ENCODE data around the gene D2HGDH.
"Not testable (repeated sequence)": the region's sequence is repeated elsewhere in the genome, so short reads cannot be mapped to it uniquely, and the experiment has no call there.

Gene D2HGDH

DNA sequence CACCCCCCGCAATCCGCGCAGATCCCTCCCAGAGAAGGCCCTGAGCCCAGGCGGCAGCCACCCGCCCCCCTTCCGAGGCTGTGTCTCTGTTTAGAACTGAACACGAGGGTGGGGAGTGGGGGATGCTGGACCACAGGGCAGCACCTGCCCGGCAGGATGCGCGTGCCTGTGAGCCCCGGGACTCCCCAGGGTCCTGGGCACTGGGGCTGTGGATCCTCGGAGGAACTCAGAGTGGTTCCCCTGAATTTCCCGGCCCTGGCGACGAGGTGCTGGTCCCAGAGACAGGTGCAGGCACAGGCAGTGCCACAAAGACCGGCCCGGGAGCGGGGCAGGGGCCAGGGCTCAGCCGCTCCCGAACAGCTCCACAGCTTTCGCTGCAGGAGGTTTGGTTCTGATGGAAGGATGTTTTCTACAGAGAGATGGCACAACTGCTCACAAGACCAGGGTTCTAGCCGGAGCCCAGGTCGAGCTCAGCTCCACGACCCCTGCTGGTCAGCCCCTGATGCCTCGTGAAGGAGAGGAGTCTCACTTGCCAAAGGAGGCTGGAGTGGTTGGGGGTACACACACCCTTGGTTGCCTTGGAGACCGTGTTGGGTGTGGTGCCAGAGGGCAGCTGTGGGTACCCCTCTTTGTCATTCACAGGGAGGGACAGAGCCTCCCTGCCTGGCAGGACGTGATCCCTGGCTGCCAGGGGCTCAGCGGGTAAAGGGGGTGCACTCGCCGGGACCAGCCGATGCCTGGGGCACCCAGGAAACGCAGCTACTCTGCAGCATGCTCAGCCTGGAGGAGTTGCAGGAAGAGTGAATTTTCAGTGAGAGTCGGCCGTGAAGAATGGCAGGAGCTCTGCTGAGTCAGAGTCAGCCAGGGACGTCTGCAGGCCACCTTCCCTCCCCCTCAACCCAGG is 70.1 kb downstream of the D2HGDH start:
- no peak overlapping the region for H3K4me3 ChIP-seq (ENCODE audit: low read length)
- TF ChIP-seq, protein P1, sequence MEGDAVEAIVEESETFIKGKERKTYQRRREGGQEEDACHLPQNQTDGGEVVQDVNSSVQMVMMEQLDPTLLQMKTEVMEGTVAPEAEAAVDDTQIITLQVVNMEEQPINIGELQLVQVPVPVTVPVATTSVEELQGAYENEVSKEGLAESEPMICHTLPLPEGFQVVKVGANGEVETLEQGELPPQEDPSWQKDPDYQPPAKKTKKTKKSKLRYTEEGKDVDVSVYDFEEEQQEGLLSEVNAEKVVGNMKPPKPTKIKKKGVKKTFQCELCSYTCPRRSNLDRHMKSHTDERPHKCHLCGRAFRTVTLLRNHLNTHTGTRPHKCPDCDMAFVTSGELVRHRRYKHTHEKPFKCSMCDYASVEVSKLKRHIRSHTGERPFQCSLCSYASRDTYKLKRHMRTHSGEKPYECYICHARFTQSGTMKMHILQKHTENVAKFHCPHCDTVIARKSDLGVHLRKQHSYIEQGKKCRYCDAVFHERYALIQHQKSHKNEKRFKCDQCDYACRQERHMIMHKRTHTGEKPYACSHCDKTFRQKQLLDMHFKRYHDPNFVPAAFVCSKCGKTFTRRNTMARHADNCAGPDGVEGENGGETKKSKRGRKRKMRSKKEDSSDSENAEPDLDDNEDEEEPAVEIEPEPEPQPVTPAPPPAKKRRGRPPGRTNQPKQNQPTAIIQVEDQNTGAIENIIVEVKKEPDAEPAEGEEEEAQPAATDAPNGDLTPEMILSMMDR (conservative IDR thresholded peaks at IDR 0.05; ENCODE audit: low read length), result no peak
- peak; percentile 8 for DNase-seq (ENCODE audit: low read depth)

DNA sequence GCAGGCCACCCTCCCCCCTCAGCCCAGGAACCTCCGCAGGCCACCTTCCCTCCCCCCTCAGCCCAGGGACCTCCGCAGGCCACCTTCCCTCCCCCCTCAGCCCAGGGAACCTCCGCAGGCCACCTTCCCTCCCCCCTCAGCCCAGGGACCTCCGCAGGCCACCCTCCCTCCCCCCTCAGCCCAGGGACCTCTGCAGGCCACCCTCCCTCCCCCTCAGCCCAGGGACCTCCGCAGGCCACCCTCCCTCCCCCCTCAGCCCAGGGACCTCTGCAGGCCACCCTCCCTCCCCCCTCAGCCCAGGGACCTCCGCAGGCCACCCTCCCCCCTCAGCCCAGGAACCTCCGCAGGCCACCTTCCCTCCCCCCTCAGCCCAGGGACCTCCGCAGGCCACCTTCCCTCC is 71.8 kb downstream of the D2HGDH start:
- not testable (repeated sequence) for H3K4me3 ChIP-seq (ENCODE audit: low read length); DNase-seq (ENCODE audit: low read depth)

DNA sequence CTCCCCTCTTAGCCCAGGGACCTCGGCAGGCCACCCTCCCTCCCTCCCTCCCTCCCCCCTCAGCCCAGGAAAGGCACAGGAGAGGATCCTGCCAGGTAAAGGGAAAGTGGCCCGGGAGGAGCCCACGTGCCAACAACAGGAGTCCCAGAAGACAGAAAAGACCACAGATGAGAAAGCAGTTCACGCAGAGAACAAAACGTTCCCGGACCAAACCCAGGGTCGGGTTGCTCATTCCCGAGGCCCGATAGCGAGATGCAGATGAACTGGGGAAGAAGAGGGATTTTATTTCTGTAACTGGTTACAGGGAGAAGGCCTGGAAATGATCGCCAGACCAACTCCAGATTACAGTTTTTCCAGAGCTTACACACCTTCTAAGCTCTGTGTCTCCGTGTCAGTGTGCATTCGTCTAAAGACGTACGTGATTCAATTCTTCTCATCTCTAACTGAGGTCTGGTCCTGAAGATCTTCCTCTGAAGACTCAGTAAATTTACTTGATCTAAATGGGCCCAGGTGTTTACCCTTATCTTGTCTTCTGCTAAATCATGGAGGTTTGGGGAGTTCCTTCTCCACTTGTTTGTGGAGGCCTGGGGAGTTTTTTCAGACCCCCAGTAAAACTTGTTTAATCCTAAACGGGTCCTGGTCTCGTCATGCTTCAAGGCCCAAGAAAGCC is 73.8 kb downstream of the D2HGDH start:
- DNase-seq (ENCODE audit: low read depth), result no peak
- TF ChIP-seq, protein P1 (conservative IDR thresholded peaks at IDR 0.05; ENCODE audit: low read length), result no peak
- H3K4me3 ChIP-seq (ENCODE audit: low read length), result no peak overlapping the region

DNA sequence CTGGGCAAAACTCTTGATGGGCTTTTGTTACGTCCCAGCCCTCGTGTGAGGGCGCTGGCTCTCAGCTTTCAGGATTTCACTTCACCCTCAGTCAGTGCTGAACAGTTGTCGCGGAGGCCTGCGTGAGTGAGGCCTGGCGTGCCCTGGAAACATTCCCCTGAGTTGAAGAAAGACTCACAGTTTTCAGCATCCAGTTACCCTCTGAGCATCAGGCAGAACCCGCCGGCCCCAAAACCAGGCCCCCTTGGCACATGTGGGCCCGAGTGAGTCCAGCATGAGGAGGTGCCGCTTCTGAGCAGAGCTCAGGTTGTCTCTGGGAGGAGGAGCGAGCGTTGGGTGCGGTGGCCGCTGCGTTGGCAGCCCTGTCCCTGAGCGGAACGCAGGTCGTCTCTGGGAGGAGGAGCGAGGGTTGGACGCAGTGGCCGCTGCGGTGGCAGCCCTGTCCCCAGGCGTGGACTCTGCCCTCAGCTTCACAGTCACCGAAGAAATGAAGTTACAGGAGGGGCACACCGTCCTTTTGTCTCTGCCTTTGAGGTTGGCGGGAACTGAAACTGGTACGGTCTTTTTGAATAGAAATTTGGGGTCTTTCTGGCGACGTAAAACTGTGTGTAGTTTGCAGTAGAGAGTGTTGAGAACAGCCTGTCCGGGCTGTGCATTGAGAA is 74.4 kb downstream of the D2HGDH start, which contains the start of gene NEU4:
NEU4 (plus strand) TSS at position 473 of the 662 bp plus-strand sequence. CDS start 5,292 bp downstream, outside the sequence.
- TF ChIP-seq, protein P1 (conservative IDR thresholded peaks at IDR 0.05; ENCODE audit: low read length), result no peak
- H3K4me3 ChIP-seq (ENCODE audit: low read length), result no peak within 1 kb of the TSS
- no peak for DNase-seq (ENCODE audit: low read depth)

DNA sequence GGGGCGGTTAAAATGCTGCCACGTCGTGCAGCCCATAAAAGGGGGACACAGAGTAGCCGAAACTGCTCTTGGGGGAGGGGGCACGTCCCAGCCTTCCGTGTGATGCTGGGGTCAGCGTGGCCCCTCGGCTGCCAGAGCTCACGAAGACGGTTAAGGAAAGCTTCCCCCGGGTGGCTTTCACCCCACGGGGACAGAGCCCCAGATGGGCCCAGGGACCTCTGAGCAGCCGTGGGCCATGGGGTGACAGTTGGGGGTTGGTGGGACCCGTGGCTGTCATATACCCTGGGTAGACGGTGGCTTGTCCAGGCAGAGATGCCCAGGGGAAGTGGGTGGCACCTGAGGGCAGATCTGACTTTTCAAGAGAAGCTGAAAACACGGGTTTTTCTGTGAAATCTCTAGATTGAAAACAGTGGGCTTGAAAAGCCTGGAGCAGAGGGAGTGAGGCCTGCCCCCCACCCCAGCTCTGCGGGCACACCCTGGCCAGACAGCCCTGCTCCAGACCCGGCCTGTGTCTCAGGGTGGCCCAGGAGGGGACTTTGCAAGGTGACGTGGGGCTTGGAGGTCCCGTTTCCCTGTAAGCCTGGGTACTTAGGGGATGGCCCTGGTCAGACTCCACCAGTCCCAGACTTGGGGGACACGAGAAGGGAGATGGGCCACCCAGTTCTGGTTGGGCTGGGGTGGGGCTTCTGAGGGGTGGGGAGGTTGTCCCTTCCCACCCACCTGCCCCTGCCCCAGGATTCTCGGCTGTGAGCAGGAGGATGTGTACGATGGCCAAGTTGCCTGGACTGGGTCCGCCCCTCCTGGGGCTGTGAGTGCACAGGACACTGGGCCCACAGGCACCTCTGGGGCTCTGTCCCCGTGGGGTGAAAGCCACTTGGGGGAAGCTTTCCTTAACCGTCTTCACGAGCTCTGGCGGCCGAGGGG is 75.2 kb downstream of the D2HGDH start:
- no peak for DNase-seq (ENCODE audit: low read depth)
- TF ChIP-seq, protein P1 (conservative IDR thresholded peaks at IDR 0.05; ENCODE audit: low read length), result no peak
- H3K4me3 ChIP-seq (ENCODE audit: low read length), result no peak overlapping the region

DNA sequence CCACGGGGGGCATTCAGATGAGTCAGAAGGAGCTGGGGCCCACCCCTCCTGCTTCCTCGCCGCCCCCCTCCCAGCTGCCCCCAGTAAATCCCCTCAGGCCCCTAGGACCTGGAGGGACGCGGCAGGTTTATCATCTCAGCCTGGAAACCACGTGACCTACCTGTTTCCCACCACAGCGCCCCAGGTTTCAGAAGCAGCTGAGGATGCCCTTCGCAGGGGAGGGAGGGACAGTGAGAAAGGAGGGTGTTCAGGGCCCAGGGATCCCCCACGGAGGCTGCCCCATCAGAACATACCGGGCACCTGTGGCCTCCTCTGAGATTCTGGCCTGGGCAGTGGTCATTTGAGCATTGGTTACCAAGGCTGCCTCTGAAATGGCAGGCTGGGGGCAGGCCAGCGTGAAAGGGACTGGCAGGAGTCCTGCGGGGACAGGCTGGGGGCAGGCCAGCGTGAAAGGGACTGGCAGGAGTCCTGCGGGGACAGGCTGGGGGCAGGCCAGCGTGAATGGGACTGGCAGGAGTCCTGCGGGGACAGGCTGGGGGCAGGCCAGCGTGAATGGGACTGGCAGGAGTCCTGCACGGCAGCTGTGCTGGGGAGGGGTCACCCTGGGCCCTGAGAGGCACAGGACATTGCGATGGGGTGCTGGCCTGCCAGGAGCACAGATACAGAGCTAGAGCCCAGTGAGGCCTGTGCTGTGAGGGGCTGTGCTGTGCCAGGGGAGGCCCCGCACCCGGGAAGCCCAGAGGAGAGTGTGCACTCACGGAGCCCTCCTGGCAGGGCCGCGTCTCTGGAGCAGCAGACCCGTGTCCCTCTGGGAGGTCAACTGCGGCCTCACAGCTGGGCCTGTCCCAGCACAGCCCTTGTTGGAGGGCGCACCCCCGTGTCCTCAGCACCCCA is 76.1 kb downstream of the D2HGDH start:
- TF ChIP-seq, protein P1 (conservative IDR thresholded peaks at IDR 0.05; ENCODE audit: low read length), result no peak
- no peak overlapping the region for H3K4me3 ChIP-seq (ENCODE audit: low read length)
- no peak for DNase-seq (ENCODE audit: low read depth)
